H1 (cell line): ENCODE data around the gene DOCK1. TPM values are rescaled to one million over a fixed set of nuclear protein-coding genes. Genes with fewer than 3 reads are reported as not detected.

ENCODE experiments used
- CTCF ChIA-PET: fragments of 300-600 bp; sonication (Branson Sonifier 250); formaldehyde crosslinking; loops from one replicate; lab custom pipeline; 2021; ENCODE audit not compliant: partially characterized antibody; lab: Charles Lee
- POLR2A ChIA-PET: fragments of 300-600 bp; sonication (Branson Sonifier 250); formaldehyde crosslinking; loops from one replicate; lab custom pipeline; 2021; ENCODE audit warnings: inconsistent platforms; ENCODE audit not compliant: partially characterized antibody; lab: Charles Lee
- DNase-seq, 2 experiments: peaks; one replicate each; pipeline versions ENCODE4 v3.0.0 to v3.0.0-alpha.2; 2010 to 2022; ENCODE audit warnings: low spot score in 2 of 2, low read depth in 1 of 2, mixed read lengths in 1 of 2
- FAIRE-seq: peaks from 2 replicates; lab custom pipeline; 2011; peaks lifted over from hg19 to GRCh38; lab: Jason Lieb, UNC
- H2AFZ ChIP-seq: 2 replicates; pipeline ENCODE4 v1.8.1; 2012; ENCODE audit warnings: low read length, inconsistent platforms
- H2AK5ac ChIP-seq: 2 replicates; pipeline ENCODE4 v1.6.1; 2013; ENCODE audit warnings: low read depth, low read length
- H2BK120ac ChIP-seq: replicated peaks from 2 replicates; pipeline ENCODE3; 2013; ENCODE audit warnings: low read depth, low read length, inconsistent platforms
- H2BK12ac ChIP-seq: 2 replicates; pipeline ENCODE4 v1.6.1; 2013; ENCODE audit warnings: low read depth, low read length
- H2BK15ac ChIP-seq: 2 replicates; pipeline ENCODE4 v1.6.1; 2013; ENCODE audit warnings: low read length
- H2BK20ac ChIP-seq: 2 replicates; pipeline ENCODE4 v1.6.1; 2013; ENCODE audit warnings: low read length
- H2BK5ac ChIP-seq: 2 replicates; pipeline ENCODE4 v1.6.1; 2013; ENCODE audit warnings: low read depth, low read length
- H3K14ac ChIP-seq: 2 replicates; pipeline ENCODE4 v1.6.1; 2013; ENCODE audit warnings: inconsistent platforms; ENCODE audit not compliant: insufficient read length
- H3K18ac ChIP-seq: 2 replicates; pipeline ENCODE4 v1.6.1; 2013; ENCODE audit warnings: low read length; ENCODE audit errors: extremely low read depth
- H3K23ac ChIP-seq: 2 replicates; pipeline ENCODE4 v1.6.1; 2013; ENCODE audit warnings: inconsistent platforms; ENCODE audit not compliant: insufficient read length
- H3K23me2 ChIP-seq: 2 replicates; pipeline ENCODE4 v1.6.1; 2013; ENCODE audit warnings: low read depth, low read length
- H3K27ac ChIP-seq: 2 replicates; pipeline ENCODE4 v1.6.1; 2011; ENCODE audit warnings: low read depth, low read length, inconsistent platforms
- H3K27me3 ChIP-seq, 4 experiments: replicated peaks in 1 of 4; 1 replicate in 1 of 4; 2 replicates in 3 of 4; pipeline versions ENCODE4 v1.6.1 to v1.8.1; 2011 to 2013; ENCODE audit warnings: low read length in 3 of 4, mild to moderate bottlenecking in 3 of 4, inconsistent platforms in 2 of 4, mixed read lengths in 2 of 4, moderate library complexity in 1 of 4; ENCODE audit not compliant: control insufficient read depth in 3 of 4, insufficient read depth in 3 of 4; ENCODE audit errors: extremely low read depth in 1 of 4
- H3K36me3 ChIP-seq, 4 experiments: 2 replicates each; pipeline versions ENCODE4 v1.6.1 to v1.8.1; 2011 to 2013; ENCODE audit warnings: mild to moderate bottlenecking in 4 of 4, low read length in 3 of 4, moderate library complexity in 2 of 4, control low read depth in 1 of 4, inconsistent platforms in 1 of 4; ENCODE audit not compliant: insufficient read depth in 4 of 4, control insufficient read depth in 2 of 4
- H3K4ac ChIP-seq: replicated peaks from 2 replicates; pipeline ENCODE3; 2013; ENCODE audit warnings: low read length, low read depth, mixed read lengths, inconsistent platforms; ENCODE audit not compliant: insufficient read length
- H3K4me1 ChIP-seq, 4 experiments: replicated peaks in 1 of 4; 1 replicate in 1 of 4; 2 replicates in 3 of 4; pipeline versions ENCODE4 v1.6.1 to v1.8.1; 2011 to 2013; ENCODE audit warnings: low read length in 3 of 4, inconsistent platforms in 2 of 4, mixed read lengths in 1 of 4; ENCODE audit not compliant: insufficient read depth in 4 of 4, control insufficient read depth in 3 of 4
- H3K4me2 ChIP-seq, 2 experiments: 2 replicates each; pipeline versions ENCODE4 v1.6.1 to v1.8.1; 2011 to 2013; ENCODE audit warnings: low read depth in 2 of 2, low read length in 2 of 2, control low read depth in 1 of 2, inconsistent platforms in 1 of 2, mild to moderate bottlenecking in 1 of 2; ENCODE audit not compliant: insufficient read depth in 1 of 2
- H3K4me3 ChIP-seq, 4 experiments: fragments of 200-600, 300-600 bp in 1 of 4; sonication (generic), shearing (Covaris generic), sonication (Bioruptor Twin) in 1 of 4; 2 replicates each; pipeline versions ENCODE4 v1.5.1 to v1.8.1; 2011 to 2016; ENCODE audit warnings: low read length in 4 of 4, low read depth in 3 of 4, control low read depth in 2 of 4, inconsistent platforms in 2 of 4, mild to moderate bottlenecking in 2 of 4, mixed read lengths in 1 of 4, moderate library complexity in 1 of 4; ENCODE audit not compliant: insufficient read depth in 2 of 4; ENCODE audit errors: extremely low read depth in 1 of 4
- H3K56ac ChIP-seq: replicated peaks from 2 replicates; pipeline ENCODE3; 2013; ENCODE audit warnings: low read depth, mild to moderate bottlenecking, mixed read lengths, low read length, inconsistent platforms; ENCODE audit not compliant: insufficient read length
- H3K79me1 ChIP-seq: 2 replicates; pipeline ENCODE4 v1.6.1; 2013; ENCODE audit warnings: low read depth, low read length, control low read depth
- H3K79me2 ChIP-seq, 2 experiments: 2 replicates each; pipeline versions ENCODE4 v1.6.1 to v1.8.1; 2012 to 2013; ENCODE audit warnings: low read length in 2 of 2, mild to moderate bottlenecking in 2 of 2, inconsistent platforms in 1 of 2; ENCODE audit not compliant: insufficient read depth in 2 of 2, control insufficient read depth in 1 of 2
- H3K9ac ChIP-seq, 4 experiments: replicated peaks in 1 of 4; 1 replicate in 1 of 4; 2 replicates in 3 of 4; pipeline versions ENCODE4 v1.6.1 to v1.8.1; 2011 to 2013; ENCODE audit warnings: low read depth in 3 of 4, low read length in 3 of 4, control low read depth in 2 of 4, mild to moderate bottlenecking in 2 of 4, moderate library complexity in 2 of 4, inconsistent platforms in 1 of 4; ENCODE audit errors: extremely low read depth in 1 of 4
- H3K9me3 ChIP-seq, 2 experiments: 2 replicates each; pipeline versions ENCODE4 v1.6.1 to v1.8.1; 2012 to 2013; ENCODE audit warnings: mild to moderate bottlenecking in 2 of 2, moderate library complexity in 2 of 2, control low read depth in 1 of 2, inconsistent platforms in 1 of 2, low read depth in 1 of 2, low read length in 1 of 2, mixed read lengths in 1 of 2; ENCODE audit not compliant: insufficient read depth in 2 of 2
- H4K20me1 ChIP-seq, 2 experiments: replicated peaks in 1 of 2; 2 replicates each; pipeline versions ENCODE3 to v1.8.1; 2011 to 2013; ENCODE audit warnings: inconsistent platforms in 2 of 2, low read length in 2 of 2, mild to moderate bottlenecking in 1 of 2; ENCODE audit not compliant: insufficient read depth in 2 of 2, control insufficient read depth in 1 of 2
- H4K5ac ChIP-seq: 2 replicates; pipeline ENCODE4 v1.6.1; 2013; ENCODE audit warnings: low read length, low read depth, mixed read lengths, inconsistent platforms; ENCODE audit not compliant: insufficient read length
- H4K8ac ChIP-seq: 2 replicates; pipeline ENCODE4 v1.8.0; 2013; ENCODE audit warnings: mild to moderate bottlenecking, moderate library complexity, low read length, inconsistent platforms; ENCODE audit not compliant: insufficient read depth; ENCODE audit errors: extremely low read depth
- H4K91ac ChIP-seq: replicated peaks from 2 replicates; pipeline ENCODE3; 2013; ENCODE audit warnings: low read length, mixed read lengths, inconsistent platforms; ENCODE audit not compliant: insufficient read length
- ASH2L ChIP-seq: fragments of 200-600, 300-600 bp; sonication (generic); IDR thresholded peaks from one replicate; pipeline ENCODE4 v1.7.1; 2017; ENCODE audit warnings: low read length
- BCL11A ChIP-seq, 2 experiments: IDR thresholded peaks; one replicate each; pipeline ENCODE4 v1.6.1; 2011; ENCODE audit warnings: low read depth in 2 of 2, low read length in 2 of 2, mild to moderate bottlenecking in 2 of 2
- CHD2 ChIP-seq: IDR thresholded peaks from 2 replicates; pipeline ENCODE4 v1.6.1; 2012; ENCODE audit warnings: low read length, improper control_type of control experiment
- EP300 ChIP-seq, 2 experiments: IDR thresholded peaks; 1 replicate in 1 of 2; 2 replicates in 1 of 2; pipeline ENCODE4 v1.6.1; 2011 to 2012; ENCODE audit warnings: low read depth in 2 of 2, low read length in 2 of 2, mild to moderate bottlenecking in 2 of 2, borderline replicate concordance in 1 of 2, inconsistent platforms in 1 of 2, moderate library complexity in 1 of 2
- KDM5A ChIP-seq: fragments of 200-600 bp; IDR thresholded peaks from 2 replicates; pipeline ENCODE4 v1.7.1; 2012; ENCODE audit warnings: mild to moderate bottlenecking, low read length, inconsistent platforms, mixed read lengths
- NRF1 ChIP-seq: IDR thresholded peaks from 2 replicates; pipeline ENCODE4 v1.6.1; 2011; ENCODE audit warnings: mild to moderate bottlenecking, low read depth, low read length, improper control_type of control experiment
- POLR2A ChIP-seq, 2 experiments: IDR thresholded peaks; 1 replicate in 1 of 2; 2 replicates in 1 of 2; pipeline ENCODE4 v1.6.1; 2011; ENCODE audit warnings: low read depth in 2 of 2, low read length in 2 of 2, mild to moderate bottlenecking in 2 of 2; ENCODE audit errors: control extremely low read depth in 1 of 2
- RBBP5 ChIP-seq: IDR thresholded peaks from 2 replicates; pipeline ENCODE4 v1.7.1; 2012; ENCODE audit warnings: low read depth, mild to moderate bottlenecking, inconsistent platforms, low read length, moderate library complexity, borderline replicate concordance
- SRF ChIP-seq: IDR thresholded peaks from 2 replicates; pipeline ENCODE4 v1.6.1; 2011; ENCODE audit warnings: mild to moderate bottlenecking, low read depth, low read length, moderate library complexity
- TAF1 ChIP-seq: IDR thresholded peaks from 2 replicates; pipeline ENCODE4 v1.6.1; 2011; ENCODE audit warnings: mild to moderate bottlenecking, low read depth, low read length
- WGBS, 2 experiments: shearing (Covaris generic) in 1 of 2; methylation state at CpG; one replicate each; pipeline versions ENCODE4 v1.1.6 to v1.1.7; 2013 to 2015; ENCODE audit warnings: low lambda C conversion rate in 2 of 2, mixed read lengths in 2 of 2, inconsistent platforms in 1 of 2, low coverage in 1 of 2, missing lambda C conversion rate in 1 of 2; ENCODE audit not compliant: insufficient replicate concordance in 2 of 2, insufficient coverage in 1 of 2, insufficient read length in 1 of 2; ENCODE audit errors: extremely low coverage in 1 of 2, missing lambda C conversion rate in 1 of 2; 5-methylcytosine and 5-hydroxymethylcytosine counted together
- polyA plus RNA-seq, 7 experiments: library from polyadenylated mRNA; depleted of rRNA in 3 of 7; stranded (reverse) in 5 of 7; unstranded in 2 of 7; fragments of >200 nt in 5 of 7; fragments of 200-250 nt in 2 of 7; gene quantifications; 1 replicate in 5 of 7; 2 replicates in 1 of 7; 4 replicates in 1 of 7; pipeline versions ENCODE4 v1.2.1 to v1.2.3, GENCODE V29; 2011 to 2013; ENCODE audit warnings: missing spikeins in 2 of 7, mixed read lengths in 2 of 7
- total RNA-seq: library from RNA; stranded (reverse); fragmentation: NEBNext Ultra II Directional; extraction: Animal tissue kit (Norgen Biotek cat#: 25700); gene quantifications from 2 replicates; pipeline ENCODE4 v1.2.1, GENCODE V29; 2021
- TF ChIP-seq, protein P1 (sequence below): IDR thresholded peaks from 2 replicates; pipeline ENCODE4 v1.6.1; 2012; ENCODE audit warnings: inconsistent platforms

DOCK1 gene
- total and polyA plus RNA-seq, 2 of the 8 experiments (the other 6 are each of a cell fraction or from before 2014, with no cell fraction given), result 11.6 to 53.0 TPM

GRCh38 chr10:127245456-127245855 lies 340.2 kb downstream of the DOCK1 start:
- Histone ChIP-seq H3K4me1 (no peaks in the 10 kb centered on the region), H2BK5ac (no peak overlapping the region), H3K56ac (no peak overlapping the region), H3K79me2 (no peaks in the 10 kb centered on the region), H4K91ac (no peak overlapping the region), H3K4me2 (no peak overlapping the region), H2BK12ac (no peak overlapping the region), H3K9ac (no peak overlapping the region), H3K9me3 (0 out of 4 replicates have a peak, but pooled peaks cover 0 to 6% of the 10 kb centered on the region in 2 experiments), H3K79me1 (no peaks in the 10 kb centered on the region), H3K23ac (no peak overlapping the region), H2BK20ac (no peak overlapping the region), H3K36me3 (peaks cover 0 to 16% (median 4%) of the 10 kb centered on the region in 4 experiments; a peak in 4 of 8 replicates), H3K27ac (no peak overlapping the region), H3K23me2 (no peaks in the 10 kb centered on the region), H3K27me3 (no peaks in the 10 kb centered on the region), H2AFZ (no peak overlapping the region), H2BK120ac (no peak overlapping the region), H2BK15ac (no peak overlapping the region), H3K14ac (no peak overlapping the region), H3K4me3 (no peak overlapping the region), H3K4ac (no peak overlapping the region), H4K20me1 (no peaks in the 10 kb centered on the region), H3K18ac (no peak overlapping the region), H4K5ac (no peak overlapping the region), H4K8ac (no peak overlapping the region), H2AK5ac (no peak overlapping the region)
- WGBS, 2 experiments, result 91% methylated on average over 10 of the region's 10 CpGs; no CpG with 5 or more reads in 1 of the 2 experiments
- DNase-seq (no peak), FAIRE-seq (no peak)
- POLR2A ChIA-PET, result interaction anchor here (1.0 kb wide), 1 partner anchor 9 kb away, joined by 4 read pairs; no protein-coding TSS in a partner anchor
- CTCF ChIA-PET, result interaction anchor here (0.6 to 1.7 kb wide), 6 partner anchors 8 to 209 kb away, joined by 3 to 5 read pairs (median 4); no protein-coding TSS in a partner anchor
- TF ChIP-seq, protein P1, sequence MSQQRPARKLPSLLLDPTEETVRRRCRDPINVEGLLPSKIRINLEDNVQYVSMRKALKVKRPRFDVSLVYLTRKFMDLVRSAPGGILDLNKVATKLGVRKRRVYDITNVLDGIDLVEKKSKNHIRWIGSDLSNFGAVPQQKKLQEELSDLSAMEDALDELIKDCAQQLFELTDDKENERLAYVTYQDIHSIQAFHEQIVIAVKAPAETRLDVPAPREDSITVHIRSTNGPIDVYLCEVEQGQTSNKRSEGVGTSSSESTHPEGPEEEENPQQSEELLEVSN, result no peak
- TF ChIP-seq TAF1 (no peak), CHD2 (no peak), RBBP5 (no peak), ASH2L (no peak), SRF (no peak), POLR2A (IDR thresholded peaks at IDR 0.05; ENCODE audit: control extremely low read depth in 1 of 2, low read depth in 2 of 2, low read length in 2 of 2) (no peak), KDM5A (no peak), BCL11A (IDR thresholded peaks at IDR 0.05; ENCODE audit: low read depth in 2 of 2, low read length in 2 of 2) (no peak), EP300 (IDR thresholded peaks at IDR 0.05; ENCODE audit: borderline replicate concordance in 1 of 2, low read depth in 2 of 2, low read length in 2 of 2) (no peak), NRF1 (no peak)
